Measurements from ENCODE around the gene RC3H1.

The RC3H1 gene

DNA sequence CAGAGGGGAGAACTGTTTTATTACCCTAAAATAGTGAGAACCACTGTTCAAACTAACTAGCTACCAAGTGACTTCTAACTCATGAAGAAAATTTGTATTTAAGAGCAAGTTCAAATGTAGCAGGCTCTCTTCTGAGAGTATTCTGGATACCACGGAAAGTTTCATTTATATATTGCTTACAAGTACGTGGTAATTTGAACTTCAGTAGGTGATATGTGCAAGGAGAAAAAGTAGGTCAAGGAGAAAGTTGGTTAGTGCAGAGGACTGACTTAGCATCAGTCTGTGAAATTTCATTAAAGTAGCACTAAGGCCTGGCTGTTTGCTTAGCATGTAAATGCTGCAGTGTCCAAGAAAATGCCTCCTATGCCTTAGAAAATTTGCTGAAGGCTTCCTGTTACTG is 121.7 kb downstream of the RC3H1 start:
- DNase-seq (ENCODE audit: low read depth in 1 of 2, low spot score in 1 of 2): no peak
- no peak overlapping the region for H3K27ac ChIP-seq (replicated peaks)
- no peak overlapping the region for H3K4me3 ChIP-seq (replicated peaks; ENCODE audit: insufficient read depth, low read length)
- no peaks in the 10 kb centered on the region for H3K27me3 ChIP-seq (ENCODE audit: insufficient read depth, poor library complexity, severe bottlenecking)
- TF ChIP-seq, protein P1, sequence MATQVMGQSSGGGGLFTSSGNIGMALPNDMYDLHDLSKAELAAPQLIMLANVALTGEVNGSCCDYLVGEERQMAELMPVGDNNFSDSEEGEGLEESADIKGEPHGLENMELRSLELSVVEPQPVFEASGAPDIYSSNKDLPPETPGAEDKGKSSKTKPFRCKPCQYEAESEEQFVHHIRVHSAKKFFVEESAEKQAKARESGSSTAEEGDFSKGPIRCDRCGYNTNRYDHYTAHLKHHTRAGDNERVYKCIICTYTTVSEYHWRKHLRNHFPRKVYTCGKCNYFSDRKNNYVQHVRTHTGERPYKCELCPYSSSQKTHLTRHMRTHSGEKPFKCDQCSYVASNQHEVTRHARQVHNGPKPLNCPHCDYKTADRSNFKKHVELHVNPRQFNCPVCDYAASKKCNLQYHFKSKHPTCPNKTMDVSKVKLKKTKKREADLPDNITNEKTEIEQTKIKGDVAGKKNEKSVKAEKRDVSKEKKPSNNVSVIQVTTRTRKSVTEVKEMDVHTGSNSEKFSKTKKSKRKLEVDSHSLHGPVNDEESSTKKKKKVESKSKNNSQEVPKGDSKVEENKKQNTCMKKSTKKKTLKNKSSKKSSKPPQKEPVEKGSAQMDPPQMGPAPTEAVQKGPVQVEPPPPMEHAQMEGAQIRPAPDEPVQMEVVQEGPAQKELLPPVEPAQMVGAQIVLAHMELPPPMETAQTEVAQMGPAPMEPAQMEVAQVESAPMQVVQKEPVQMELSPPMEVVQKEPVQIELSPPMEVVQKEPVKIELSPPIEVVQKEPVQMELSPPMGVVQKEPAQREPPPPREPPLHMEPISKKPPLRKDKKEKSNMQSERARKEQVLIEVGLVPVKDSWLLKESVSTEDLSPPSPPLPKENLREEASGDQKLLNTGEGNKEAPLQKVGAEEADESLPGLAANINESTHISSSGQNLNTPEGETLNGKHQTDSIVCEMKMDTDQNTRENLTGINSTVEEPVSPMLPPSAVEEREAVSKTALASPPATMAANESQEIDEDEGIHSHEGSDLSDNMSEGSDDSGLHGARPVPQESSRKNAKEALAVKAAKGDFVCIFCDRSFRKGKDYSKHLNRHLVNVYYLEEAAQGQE (IDR thresholded peaks at IDR 0.05; ENCODE audit: insufficient replicate concordance, low read depth): no peak
- TF ChIP-seq POLR2AphosphoS5 (IDR thresholded peaks at IDR 0.05; ENCODE audit: low read depth) (no peak), SPI1 (IDR thresholded peaks at IDR 0.05; ENCODE audit: borderline replicate concordance, low read depth) (no peak), GABPA (IDR thresholded peaks at IDR 0.05; ENCODE audit: low read depth) (no peak)
- TF ChIP-seq, protein P2, sequence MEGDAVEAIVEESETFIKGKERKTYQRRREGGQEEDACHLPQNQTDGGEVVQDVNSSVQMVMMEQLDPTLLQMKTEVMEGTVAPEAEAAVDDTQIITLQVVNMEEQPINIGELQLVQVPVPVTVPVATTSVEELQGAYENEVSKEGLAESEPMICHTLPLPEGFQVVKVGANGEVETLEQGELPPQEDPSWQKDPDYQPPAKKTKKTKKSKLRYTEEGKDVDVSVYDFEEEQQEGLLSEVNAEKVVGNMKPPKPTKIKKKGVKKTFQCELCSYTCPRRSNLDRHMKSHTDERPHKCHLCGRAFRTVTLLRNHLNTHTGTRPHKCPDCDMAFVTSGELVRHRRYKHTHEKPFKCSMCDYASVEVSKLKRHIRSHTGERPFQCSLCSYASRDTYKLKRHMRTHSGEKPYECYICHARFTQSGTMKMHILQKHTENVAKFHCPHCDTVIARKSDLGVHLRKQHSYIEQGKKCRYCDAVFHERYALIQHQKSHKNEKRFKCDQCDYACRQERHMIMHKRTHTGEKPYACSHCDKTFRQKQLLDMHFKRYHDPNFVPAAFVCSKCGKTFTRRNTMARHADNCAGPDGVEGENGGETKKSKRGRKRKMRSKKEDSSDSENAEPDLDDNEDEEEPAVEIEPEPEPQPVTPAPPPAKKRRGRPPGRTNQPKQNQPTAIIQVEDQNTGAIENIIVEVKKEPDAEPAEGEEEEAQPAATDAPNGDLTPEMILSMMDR (IDR thresholded peaks at IDR 0.05; ENCODE audit: insufficient read depth, low read length): no peak

DNA sequence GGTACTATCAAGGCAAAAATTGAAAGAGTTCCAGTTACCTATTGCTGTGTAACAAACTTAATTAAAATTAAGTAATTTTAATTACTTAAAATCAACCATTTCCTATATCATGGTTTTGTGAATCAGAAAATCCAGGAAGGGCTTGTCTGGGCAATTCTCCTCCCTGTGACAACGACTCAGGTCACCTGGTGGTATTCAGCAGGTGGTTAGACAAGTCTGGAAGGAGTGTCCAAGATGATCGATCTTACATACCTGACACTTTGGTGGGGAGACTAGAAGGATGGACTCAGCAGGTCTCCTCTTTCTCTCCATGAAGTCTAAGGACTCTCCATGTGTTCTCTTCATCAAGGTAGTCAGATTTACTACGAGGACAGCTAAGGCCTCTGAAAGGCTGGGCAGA is 128.0 kb downstream of the RC3H1 start:
- no peak for DNase-seq (ENCODE audit: low read depth in 1 of 2, low spot score in 1 of 2)
- TF ChIP-seq, protein P2 (IDR thresholded peaks at IDR 0.05; ENCODE audit: insufficient read depth, low read length): no peak
- TF ChIP-seq SPI1 (IDR thresholded peaks at IDR 0.05; ENCODE audit: borderline replicate concordance, low read depth): no peak
- no peak for TF ChIP-seq GABPA (IDR thresholded peaks at IDR 0.05; ENCODE audit: low read depth)
- TF ChIP-seq, protein P1 (IDR thresholded peaks at IDR 0.05; ENCODE audit: insufficient replicate concordance, low read depth): no peak
- TF ChIP-seq POLR2AphosphoS5 (IDR thresholded peaks at IDR 0.05; ENCODE audit: low read depth): no peak
- no peak overlapping the region for H3K4me3 ChIP-seq (replicated peaks; ENCODE audit: insufficient read depth, low read length)
- H3K27me3 ChIP-seq (ENCODE audit: insufficient read depth, poor library complexity, severe bottlenecking): no peaks in the 10 kb centered on the region
- no peak overlapping the region for H3K27ac ChIP-seq (replicated peaks)

DNA sequence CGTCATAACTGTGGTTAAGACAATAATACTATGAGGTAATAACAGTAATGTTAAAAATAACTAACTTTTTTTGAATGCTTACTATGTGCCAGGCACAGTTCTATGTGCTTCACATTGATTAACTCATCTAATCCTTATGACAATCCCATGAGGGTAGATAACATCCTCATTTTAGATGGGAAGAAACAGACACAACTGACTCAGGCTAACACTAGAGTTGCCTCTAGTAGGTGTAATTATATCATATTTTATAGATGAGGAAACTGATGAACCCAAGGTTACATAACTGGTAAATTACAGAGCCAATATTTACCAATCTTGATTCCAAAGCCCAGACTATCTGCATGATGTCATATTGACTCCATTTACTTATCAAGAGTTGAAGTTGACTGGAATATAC is 128.5 kb downstream of the RC3H1 start:
- H3K4me3 ChIP-seq (replicated peaks; ENCODE audit: insufficient read depth, low read length): no peak overlapping the region
- TF ChIP-seq GABPA (IDR thresholded peaks at IDR 0.05; ENCODE audit: low read depth) (no peak), POLR2AphosphoS5 (IDR thresholded peaks at IDR 0.05; ENCODE audit: low read depth) (no peak), SPI1 (IDR thresholded peaks at IDR 0.05; ENCODE audit: borderline replicate concordance, low read depth) (no peak)
- TF ChIP-seq, protein P2 (IDR thresholded peaks at IDR 0.05; ENCODE audit: insufficient read depth, low read length): no peak
- TF ChIP-seq, protein P1 (IDR thresholded peaks at IDR 0.05; ENCODE audit: insufficient replicate concordance, low read depth): no peak
- H3K27ac ChIP-seq (replicated peaks): no peak overlapping the region
- no peak for DNase-seq (ENCODE audit: low read depth in 1 of 2, low spot score in 1 of 2)
- no peaks in the 10 kb centered on the region for H3K27me3 ChIP-seq (ENCODE audit: insufficient read depth, poor library complexity, severe bottlenecking)
